Activated CD4-positive, alpha-beta T cell treated with anti-CD3 and anti-CD28 coated beads, Interleukin-2, amount 50 U/mL, for 24 hours (primary cell): ENCODE data around the gene PARP11.

ENCODE experiments used
- DNase-seq, 2 donors: peaks; one replicate each; pipeline ENCODE4 v3.0.0-alpha.2; 2020; ENCODE audit warnings: low read depth in 1 of 2, low spot score in 1 of 2

PARP11 gene

DNA sequence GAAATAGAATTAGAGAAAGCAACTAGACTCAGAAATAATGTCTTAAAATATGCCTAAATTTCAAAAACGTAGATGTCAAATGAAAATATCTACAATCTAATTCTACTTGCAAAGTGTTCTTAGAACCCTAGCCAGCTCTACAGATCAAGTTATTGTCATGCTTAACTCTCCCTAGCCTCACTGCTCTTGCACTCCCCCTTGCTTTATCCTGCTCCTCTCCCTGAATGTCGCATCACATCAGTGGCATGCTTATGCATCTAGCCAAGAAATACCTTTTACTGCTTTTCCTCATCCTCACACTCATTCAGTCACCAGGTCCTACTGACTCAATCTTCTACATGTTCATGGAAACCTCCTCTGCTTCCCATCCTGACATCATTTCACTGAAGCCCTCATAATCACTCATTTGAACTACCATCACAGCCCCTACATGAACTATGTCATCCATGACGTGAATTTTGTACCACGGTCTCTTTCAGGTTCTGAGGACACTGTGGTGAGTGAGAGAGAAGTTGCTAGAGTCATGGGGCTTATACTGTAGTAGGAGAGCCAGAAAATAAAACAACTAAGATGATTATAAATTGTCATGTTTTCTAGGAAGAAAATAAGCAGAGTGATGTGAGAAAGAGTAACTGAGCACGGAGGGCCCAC is 97.7 kb downstream of the PARP11 start:
- no peak for DNase-seq

DNA sequence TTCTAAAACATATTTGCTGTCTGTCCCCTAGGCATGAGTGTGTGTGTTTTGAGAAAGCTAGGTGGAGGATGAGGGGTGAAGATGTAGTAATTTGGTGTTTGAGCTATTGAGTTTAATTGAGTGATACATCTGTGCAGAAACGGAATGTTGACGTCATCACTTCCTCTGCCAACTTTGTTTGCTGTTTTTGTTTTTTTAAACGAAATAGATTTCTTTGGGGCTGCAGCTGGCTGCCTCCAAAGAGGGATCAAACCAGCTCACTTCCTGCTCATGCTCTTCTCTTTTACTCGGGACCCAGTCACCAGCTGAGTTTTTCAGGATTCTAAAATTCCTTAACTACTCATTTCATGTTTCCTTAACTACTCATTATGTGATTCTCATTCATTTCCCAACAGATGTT is 100.8 kb downstream of the PARP11 start:
- no peak for DNase-seq

DNA sequence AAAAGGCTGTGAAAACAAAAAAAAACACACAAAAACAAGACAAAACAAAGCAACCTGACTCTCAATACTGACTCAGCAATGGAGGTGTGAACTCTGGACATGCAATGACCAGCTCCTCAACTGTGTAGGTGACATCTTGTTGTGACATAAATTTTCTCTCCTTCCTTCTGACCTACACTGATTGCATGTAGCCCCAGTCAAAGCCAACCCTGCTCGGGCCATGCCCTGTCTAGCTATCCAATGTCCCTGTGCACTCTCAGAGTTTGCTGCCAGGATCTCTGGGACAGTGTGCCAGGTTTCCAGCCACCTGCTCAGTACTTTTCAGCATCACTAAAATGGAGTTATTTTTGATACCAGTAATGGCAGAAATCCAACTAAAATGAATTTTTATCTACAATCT is 101.3 kb downstream of the PARP11 start:
- no peak for DNase-seq

DNA sequence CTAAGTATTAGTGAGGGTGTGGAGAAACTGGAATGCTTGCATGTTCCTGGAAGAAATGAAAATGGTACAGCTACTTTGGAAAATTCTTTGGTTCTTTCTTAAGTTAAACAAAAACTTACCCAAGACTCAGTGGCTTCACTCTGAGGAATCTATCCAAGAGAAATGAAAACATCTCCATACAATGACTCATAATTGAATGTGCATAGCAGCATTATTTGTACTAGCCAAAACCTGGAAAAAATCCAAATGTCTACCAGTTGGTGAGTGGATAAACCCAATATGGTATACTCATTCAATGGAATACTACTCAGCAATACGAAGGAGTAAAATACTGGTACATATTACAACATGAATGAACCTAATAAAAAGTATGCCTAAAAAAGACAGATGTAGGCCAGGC is 102.3 kb downstream of the PARP11 start:
- no peak for DNase-seq

DNA sequence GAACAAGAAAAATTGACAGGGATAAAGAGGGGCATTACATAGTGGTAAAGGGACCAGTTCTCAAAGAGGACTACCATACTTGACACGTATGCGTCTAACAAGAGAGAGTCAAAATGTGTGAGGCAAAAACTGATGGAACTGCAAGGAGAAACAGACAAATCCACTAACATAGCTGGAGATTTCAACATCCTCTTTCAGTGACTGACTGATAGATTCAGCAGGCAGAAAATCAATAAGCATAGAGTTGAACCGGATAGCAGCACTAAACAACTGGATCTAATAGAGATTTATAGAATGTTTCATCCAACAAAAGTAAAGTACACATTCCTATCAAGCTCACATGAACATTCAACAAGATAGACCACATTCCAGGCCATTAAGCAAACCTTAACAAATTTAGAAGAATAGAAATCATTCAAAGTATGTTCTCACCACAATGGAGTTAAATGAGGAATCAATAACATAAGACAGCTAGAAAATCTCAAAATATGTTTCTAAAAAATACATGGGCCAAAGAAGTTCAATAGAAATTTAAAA is 104.2 kb downstream of the PARP11 start:
- DNase-seq, result no peak

DNA sequence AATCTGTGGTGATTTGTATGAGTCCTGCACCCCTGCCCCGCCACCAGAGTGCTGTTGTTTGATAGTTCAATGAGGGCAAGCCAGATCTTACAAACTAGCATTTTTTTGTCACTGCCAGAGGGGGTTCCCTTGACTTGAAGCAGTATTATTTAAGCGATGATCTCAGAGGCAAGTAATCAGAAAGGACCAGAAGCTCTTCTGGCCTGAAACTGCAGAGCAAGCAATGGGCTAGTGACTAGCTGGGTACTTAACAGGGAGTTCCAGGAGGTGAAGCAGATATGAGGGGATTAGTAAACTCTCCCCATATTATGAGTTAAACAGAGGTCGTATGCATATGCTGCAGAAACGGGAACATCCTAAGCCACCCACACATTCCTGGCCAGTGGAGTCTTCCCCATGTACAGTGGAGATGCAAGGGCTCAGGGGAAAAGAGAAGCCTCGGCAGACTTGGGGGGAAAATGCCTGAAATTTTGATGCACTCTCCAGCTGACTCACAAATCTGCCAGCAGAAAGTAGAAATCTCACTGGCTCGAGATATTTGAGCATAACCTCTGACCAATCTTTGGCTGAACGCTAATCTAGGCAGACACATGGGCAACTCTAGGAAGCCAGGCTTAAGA is 112.0 kb downstream of the PARP11 start:
- no peak for DNase-seq

DNA sequence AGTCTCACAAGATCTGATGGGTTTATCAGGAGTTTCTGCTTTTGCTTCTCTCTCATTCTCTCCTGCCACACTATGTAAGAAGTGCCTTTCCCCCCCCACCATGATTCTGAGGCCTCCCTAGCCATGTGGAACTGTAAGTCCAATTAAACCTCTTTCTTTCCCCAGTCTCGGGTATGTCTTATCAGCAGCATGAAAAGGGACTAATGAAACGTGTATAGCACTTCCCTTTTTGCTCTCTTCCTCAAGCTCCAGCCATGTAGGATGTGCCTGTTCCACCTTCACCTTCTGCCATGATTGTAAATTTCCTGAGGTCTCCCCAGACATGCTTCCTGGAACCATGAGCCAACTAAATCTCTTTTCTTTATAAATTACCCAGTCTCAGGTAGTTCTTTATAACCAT is 113.3 kb downstream of the PARP11 start:
- no peak for DNase-seq
